K562 (cell line): ENCODE measurements around the gene ZNF805. TPM values are rescaled to one million over a fixed set of nuclear protein-coding genes. Genes with fewer than 3 reads are reported as not detected.

Experiments
- ATAC-seq: fragments of 200-7000 bp; cut with Tn5 transposase; 3 replicates; pipeline ENCODE4 v1.9.1; 2020; ENCODE audit warnings: moderate library complexity
- BruUV-seq: library from RNA; stranded (reverse); fragments of 400-500 nt; replicated peaks from 2 replicates; lab custom pipeline; 2021; lab: Mats Ljungman, UMichigan
- CTCF ChIA-PET: fragments of 300-600 bp; formaldehyde crosslinking; extraction: SDS; loops from one replicate; lab custom pipeline; 2021; ENCODE audit warnings: low intra/inter-chr PET ratio; lab: Yijun Ruan, JAX
- POLR2A ChIA-PET: fragments of 300-600, 350-650 bp; sonication (Branson Sonifier 250); formaldehyde crosslinking; extraction: SDS; loops from one replicate; lab custom pipeline; 2021; ENCODE audit warnings: antibody characterized with exemption, inconsistent platforms; lab: Yijun Ruan, JAX
- DNase-seq, 4 experiments: peaks; one replicate each; pipeline versions ENCODE4 v3.0.0 to v3.0.0-alpha.2; 2011 to 2018; ENCODE audit warnings: low spot score in 3 of 4, mixed read lengths in 3 of 4; ENCODE audit errors: extremely low read depth in 1 of 4
- FAIRE-seq: peaks from 2 replicates; lab custom pipeline; 2011; peaks lifted over from hg19 to GRCh38; lab: Jason Lieb, UNC
- H2AFZ ChIP-seq: 2 replicates; pipeline ENCODE4 v1.6.0; 2011; ENCODE audit warnings: low read depth, low read length, control low read depth, inconsistent platforms
- H3K27ac ChIP-seq: fragments of 200-600 bp; 3 replicates; pipeline ENCODE4 v1.8.0; 2011; ENCODE audit warnings: low read depth, mild to moderate bottlenecking, control low read depth, inconsistent platforms, low read length, moderate library complexity, mixed read lengths; ENCODE audit errors: extremely low read depth
- H3K27me3 ChIP-seq, 2 experiments: fragments of 300-600 bp in 1 of 2; 2 replicates in 1 of 2; 3 replicates in 1 of 2; pipeline versions ENCODE4 v1.6.0 to v1.8.0; 2011; ENCODE audit warnings: inconsistent platforms in 2 of 2, low read length in 2 of 2, mild to moderate bottlenecking in 1 of 2, mixed read lengths in 1 of 2, moderate library complexity in 1 of 2; ENCODE audit not compliant: control insufficient read depth in 2 of 2, insufficient read depth in 2 of 2
- H3K36me3 ChIP-seq: fragments of 300-600 bp; 3 replicates; pipeline ENCODE4 v1.8.0; 2011; ENCODE audit warnings: mild to moderate bottlenecking, low read length, inconsistent platforms; ENCODE audit not compliant: control insufficient read depth, insufficient read depth
- H3K4me1 ChIP-seq, 2 experiments: fragments of 200-600 bp in 1 of 2; replicated peaks in 1 of 2; 2 replicates in 1 of 2; 3 replicates in 1 of 2; pipeline versions ENCODE4 v1.5.1 to v1.8.0; 2011; ENCODE audit warnings: inconsistent platforms in 2 of 2, low read length in 2 of 2, mild to moderate bottlenecking in 1 of 2, mixed read lengths in 1 of 2, moderate library complexity in 1 of 2; ENCODE audit not compliant: control insufficient read depth in 2 of 2, insufficient read depth in 2 of 2
- H3K4me2 ChIP-seq: 2 replicates; pipeline ENCODE4 v1.6.1; 2011; ENCODE audit warnings: low read length, control low read depth, inconsistent platforms, mixed read lengths; ENCODE audit not compliant: insufficient read depth
- H3K4me3 ChIP-seq: fragments of 200-600 bp; sonication (generic), shearing (Covaris generic); 2 replicates; pipeline ENCODE4 v1.5.1; 2016; ENCODE audit warnings: control low read depth, inconsistent platforms
- H3K79me2 ChIP-seq: fragments of 200-600 bp; 3 replicates; pipeline ENCODE4 v1.8.0; 2011; ENCODE audit warnings: low read length, inconsistent platforms; ENCODE audit not compliant: control insufficient read depth, insufficient read depth
- H3K9ac ChIP-seq, 2 experiments: 2 replicates each; pipeline versions ENCODE4 v1.6.0 to v1.6.1; 2011; ENCODE audit warnings: low read depth in 2 of 2, low read length in 2 of 2, control low read depth in 1 of 2, inconsistent platforms in 1 of 2, mild to moderate bottlenecking in 1 of 2, mixed read lengths in 1 of 2; ENCODE audit not compliant: insufficient read depth in 1 of 2
- H3K9me1 ChIP-seq: one replicate; pipeline ENCODE4 v1.6.0; 2011; ENCODE audit warnings: inconsistent platforms, mild to moderate bottlenecking, low read length, moderate library complexity; ENCODE audit not compliant: control insufficient read depth, insufficient read depth
- H3K9me3 ChIP-seq: replicated peaks from 2 replicates; pipeline ENCODE4 v1.5.1; 2011; ENCODE audit warnings: low read depth, low read length, inconsistent platforms; ENCODE audit not compliant: control insufficient read depth, insufficient read depth
- H4K20me1 ChIP-seq: replicated peaks from 2 replicates; pipeline ENCODE4 v1.6.1; 2011; ENCODE audit warnings: low read length, inconsistent platforms, mixed read lengths; ENCODE audit not compliant: control insufficient read depth, insufficient read depth
- BCL6 ChIP-seq: fragments of 250-450 bp; sonication (Bioruptor Pico); IDR thresholded peaks from 2 replicates; pipeline ENCODE4 v1.4.0; 2020
- NCOR1 ChIP-seq: fragments of 450-650 bp; IDR thresholded peaks from 2 replicates; pipeline ENCODE4 v1.6.1; 2016; ENCODE audit warnings: mild to moderate bottlenecking, moderate library complexity
- NFE2 ChIP-seq: IDR thresholded peaks from 2 replicates; pipeline ENCODE4 v1.6.1; 2014; ENCODE audit warnings: antibody characterized with exemption, low read depth
- POU5F1 ChIP-seq: fragments of 150-350 bp; IDR thresholded peaks from 2 replicates; pipeline ENCODE4 v1.6.1; 2014; ENCODE audit warnings: borderline replicate concordance, low read length, low read depth, mild to moderate bottlenecking; ENCODE audit not compliant: partially characterized antibody
- SMARCA4 ChIP-seq: fragments of 450-650 bp; IDR thresholded peaks from 2 replicates; pipeline ENCODE4 v1.6.1; 2016
- TCFL5 ChIP-seq: fragments of 250-450 bp; sonication (Bioruptor Pico); conservative IDR thresholded peaks from 2 replicates; pipeline ENCODE4 v1.6.1; 2021; ENCODE audit warnings: mild to moderate bottlenecking, moderate library complexity, matching md5 sums
- ZFP1 ChIP-seq: fragments of 450-650 bp; formaldehyde crosslinking; IDR thresholded peaks from 2 replicates; pipeline ENCODE4 v1.4.0; 2020; ENCODE audit warnings: mild to moderate bottlenecking, mixed read lengths
- WGBS: fragments of 100-300 bp; shearing (Covaris generic); methylation state at CpG from one replicate; pipeline ENCODE4 v1.1.6; 2016; ENCODE audit warnings: low coverage, mixed read lengths; ENCODE audit not compliant: insufficient coverage; ENCODE audit errors: missing lambda C conversion rate; 5-methylcytosine and 5-hydroxymethylcytosine counted together
- in situ Hi-C: fragments of 300-500 bp; cut with MboI; formaldehyde crosslinking; loops from 4 replicates; pipeline ENCODE4 v1.15.0; 2018; ENCODE audit warnings: inconsistent platforms, mixed read lengths
- intact Hi-C: fragments of 100-400 bp; cut with micrococcal nuclease; formaldehyde crosslinking; loops from 2 replicates; pipeline ENCODE4 v1.14.2; 2022
- polyA plus RNA-seq, 8 experiments: library from polyadenylated mRNA; depleted of rRNA in 4 of 8; stranded (reverse) in 5 of 8; unstranded in 3 of 8; fragments of >200 nt; fragmentation: Nextera tagmentation in 2 of 8; fragmentation: Illumina TruSeq in 1 of 8; extraction: Ambion mirVana in 2 of 8; extraction: Trizol in 1 of 8; gene quantifications; 2 replicates each; pipeline versions ENCODE4 v1.2.1 to v1.2.3, GENCODE V29; 2011 to 2014; ENCODE audit warnings: inconsistent platforms in 1 of 8, missing spikeins in 1 of 8
- total RNA-seq, 7 experiments: library from RNA; depleted of rRNA in 6 of 7; stranded (reverse); fragments of >200 nt in 6 of 7; fragmentation: Illumina TruSeq in 2 of 7; extraction: Trizol in 2 of 7; gene quantifications; 2 replicates each; pipeline versions ENCODE4 v1.2.1 to v1.2.3, GENCODE V29; 2011 to 2021; ENCODE audit warnings: low replicate concordance in 1 of 7
- TF ChIP-seq, protein P1 (sequence below), 2 experiments: IDR thresholded peaks in 1 of 2; conservative IDR thresholded peaks in 1 of 2; 2 replicates each; pipeline ENCODE4 v1.6.1; 2016; ENCODE audit warnings: low read depth in 2 of 2, mild to moderate bottlenecking in 1 of 2, missing compliant biosample characterization in 1 of 2, missing genetic modification characterization in 1 of 2, moderate library complexity in 1 of 2

The ZNF805 gene
- total and polyA plus RNA-seq, 9 of the 15 experiments (the other 6 are each of a cell fraction or from before 2014, with no cell fraction given): 0.32 to 6.7 (median 3.9) TPM

DNA sequence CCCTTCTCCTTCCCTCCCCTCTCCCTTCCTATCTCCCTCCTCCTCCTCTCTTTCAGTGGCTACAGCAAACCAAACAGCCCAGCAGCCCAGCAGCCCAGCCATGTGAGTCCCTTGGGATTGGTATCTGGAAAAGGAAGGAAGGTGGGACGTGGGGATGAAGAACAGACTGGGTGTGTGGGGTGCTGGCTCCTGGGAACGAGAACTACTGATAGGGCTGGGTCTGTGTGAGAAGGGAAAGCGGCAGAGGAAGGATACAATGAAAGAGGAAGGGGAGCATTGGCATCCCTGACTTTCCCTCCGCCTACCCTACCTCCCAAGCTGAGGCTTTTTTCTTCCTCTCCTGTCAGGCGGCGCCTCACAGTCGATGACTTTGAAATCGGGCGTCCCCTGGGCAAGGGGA, 8.7 kb upstream of the ZNF805 start:
- ChIA-PET CTCF (no interaction called here), POLR2A (interaction anchor here (0.6 kb wide), 1 partner anchor 32 kb away, joined by 3 read pairs; no protein-coding TSS in a partner anchor)
- no peak overlapping the region for H3K27ac ChIP-seq
- DNase-seq: no peak
- no peak overlapping the region for H3K4me3 ChIP-seq
- TF ChIP-seq NCOR1: no peak
- TF ChIP-seq, protein P1, sequence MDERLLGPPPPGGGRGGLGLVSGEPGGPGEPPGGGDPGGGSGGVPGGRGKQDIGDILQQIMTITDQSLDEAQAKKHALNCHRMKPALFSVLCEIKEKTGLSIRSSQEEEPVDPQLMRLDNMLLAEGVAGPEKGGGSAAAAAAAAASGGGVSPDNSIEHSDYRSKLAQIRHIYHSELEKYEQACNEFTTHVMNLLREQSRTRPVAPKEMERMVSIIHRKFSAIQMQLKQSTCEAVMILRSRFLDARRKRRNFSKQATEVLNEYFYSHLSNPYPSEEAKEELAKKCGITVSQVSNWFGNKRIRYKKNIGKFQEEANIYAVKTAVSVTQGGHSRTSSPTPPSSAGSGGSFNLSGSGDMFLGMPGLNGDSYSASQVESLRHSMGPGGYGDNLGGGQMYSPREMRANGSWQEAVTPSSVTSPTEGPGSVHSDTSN (CRISPR knock-in tag; IDR thresholded peaks at IDR 0.05; ENCODE audit: low read depth): no peak
- TF ChIP-seq, protein P1 (tag; conservative IDR thresholded peaks at IDR 0.05; ENCODE audit: low read depth): no peak
- TF ChIP-seq TCFL5: no peak
- TF ChIP-seq NFE2: no peak
- TF ChIP-seq POU5F1: no peak
- no peak for TF ChIP-seq BCL6 (CRISPR knock-in tag)
- no peak for TF ChIP-seq SMARCA4
- TF ChIP-seq ZFP1: no peak
- H3K4me2 ChIP-seq: peak overlapping the region; percentile 65
- 0% methylated on average over 7 of the region's 9 CpGs for WGBS
- no peaks in the 10 kb centered on the region for H4K20me1 ChIP-seq
- H3K9me3 ChIP-seq: peaks cover 3% of the 10 kb centered on the region; the same call in 1 of the 2 replicates
- no peaks in the 10 kb centered on the region for H3K9me1 ChIP-seq
- FAIRE-seq: no peak
- no peak for ATAC-seq
- TSS peak; percentile 51 for BruUV-seq
- H2AFZ ChIP-seq: no peak overlapping the region
- H3K36me3 ChIP-seq: no peaks in the 10 kb centered on the region
- no peaks in the 10 kb centered on the region for H3K79me2 ChIP-seq
- in situ Hi-C loops (no loop called here), intact Hi-C loops (no loop called here)
- peaks cover 0 to 10% of the 10 kb centered on the region in 2 experiments; a peak in 3 of 5 replicates for H3K4me1 ChIP-seq
- peaks cover 0 to 6% of the 10 kb centered on the region in 2 experiments; a peak in 2 of 5 replicates for H3K27me3 ChIP-seq
- H3K9ac ChIP-seq: no peak overlapping the region
